H9 (cell line): ENCODE measurements around the gene KATNB1. TPM values are rescaled to one million over a fixed set of nuclear protein-coding genes. Genes with fewer than 3 reads are reported as not detected.

ENCODE experiments used
- DNase-seq: peaks from one replicate; pipeline ENCODE4 v3.0.0-alpha.2; 2017
- H2AFZ ChIP-seq: one replicate; pipeline ENCODE4 v1.6.1; 2013; ENCODE audit warnings: mild to moderate bottlenecking, low read length, control low read depth, moderate library complexity
- H2AK5ac ChIP-seq: 2 replicates; pipeline ENCODE4 v1.6.1; 2013; ENCODE audit warnings: low read length, control low read depth, mixed read lengths; ENCODE audit not compliant: insufficient read length
- H2BK120ac ChIP-seq: one replicate; pipeline ENCODE4 v1.6.1; 2013; ENCODE audit warnings: low read depth, mild to moderate bottlenecking, low read length, control low read depth, inconsistent platforms; ENCODE audit not compliant: poor library complexity, severe bottlenecking
- H2BK12ac ChIP-seq: 2 replicates; pipeline ENCODE4 v1.6.1; 2013; ENCODE audit warnings: low read length, control low read depth, mixed read lengths, low read depth; ENCODE audit not compliant: insufficient read length
- H2BK15ac ChIP-seq: 2 replicates; pipeline ENCODE4 v1.6.1; 2013; ENCODE audit warnings: low read depth, low read length, control low read depth
- H2BK20ac ChIP-seq: one replicate; pipeline ENCODE4 v1.6.1; 2013; ENCODE audit warnings: low read depth, mild to moderate bottlenecking, low read length, control low read depth, inconsistent platforms; ENCODE audit not compliant: poor library complexity, severe bottlenecking
- H2BK5ac ChIP-seq: 2 replicates; pipeline ENCODE4 v1.6.1; 2013; ENCODE audit warnings: low read length, control low read depth, mixed read lengths; ENCODE audit not compliant: insufficient read length
- H3K14ac ChIP-seq: 2 replicates; pipeline ENCODE4 v1.6.1; 2013; ENCODE audit warnings: low read length, control low read depth; ENCODE audit not compliant: insufficient read depth
- H3K18ac ChIP-seq: 2 replicates; pipeline ENCODE4 v1.6.1; 2013; ENCODE audit warnings: low read depth, mild to moderate bottlenecking, mixed read lengths, low read length, control low read depth; ENCODE audit not compliant: insufficient read length
- H3K23ac ChIP-seq: 2 replicates; pipeline ENCODE4 v1.6.1; 2013; ENCODE audit warnings: low read length, control low read depth, mixed read lengths, low read depth; ENCODE audit not compliant: insufficient read length
- H3K23me2 ChIP-seq: 2 replicates; pipeline ENCODE4 v1.6.1; 2013; ENCODE audit warnings: low read depth, mild to moderate bottlenecking, mixed read lengths, low read length, control low read depth; ENCODE audit not compliant: insufficient read length, poor library complexity, severe bottlenecking
- H3K27ac ChIP-seq: 2 replicates; pipeline ENCODE4 v1.5.1; 2013; ENCODE audit warnings: low read length, control low read depth, mixed read lengths, low read depth; ENCODE audit not compliant: insufficient read length
- H3K27me3 ChIP-seq: 2 replicates; pipeline ENCODE4 v1.6.1; 2013; ENCODE audit warnings: low read length, control low read depth, inconsistent platforms; ENCODE audit not compliant: insufficient read depth
- H3K4ac ChIP-seq: 2 replicates; pipeline ENCODE4 v1.6.1; 2013; ENCODE audit warnings: low read depth, mild to moderate bottlenecking, control low read depth, inconsistent platforms, low read length, moderate library complexity
- H3K4me1 ChIP-seq: 2 replicates; pipeline ENCODE4 v1.6.1; 2013; ENCODE audit warnings: low read length, control low read depth, inconsistent platforms; ENCODE audit not compliant: insufficient read depth
- H3K4me2 ChIP-seq: 2 replicates; pipeline ENCODE4 v1.6.1; 2013; ENCODE audit warnings: low read length, control low read depth, mixed read lengths; ENCODE audit not compliant: insufficient read length, insufficient read depth
- H3K56ac ChIP-seq: 2 replicates; pipeline ENCODE4 v1.6.1; 2013; ENCODE audit warnings: low read depth, mild to moderate bottlenecking, mixed read lengths, low read length, control low read depth; ENCODE audit not compliant: insufficient read length
- H3K79me1 ChIP-seq: 2 replicates; pipeline ENCODE4 v1.6.1; 2013; ENCODE audit warnings: low read depth, mild to moderate bottlenecking, moderate library complexity, low read length, control low read depth, inconsistent platforms; ENCODE audit not compliant: insufficient read depth, poor library complexity, severe bottlenecking
- H3K79me2 ChIP-seq: 2 replicates; pipeline ENCODE4 v1.6.1; 2013; ENCODE audit warnings: low read length, control low read depth, inconsistent platforms; ENCODE audit not compliant: insufficient read depth
- H3K9ac ChIP-seq: 2 replicates; pipeline ENCODE4 v1.6.1; 2013; ENCODE audit warnings: low read length, control low read depth, mixed read lengths; ENCODE audit not compliant: insufficient read length; ENCODE audit errors: extremely low read depth
- H3K9me3 ChIP-seq: one replicate; pipeline ENCODE4 v1.6.1; 2013; ENCODE audit warnings: low read depth, low read length, inconsistent platforms; ENCODE audit not compliant: control insufficient read depth
- H3T11ph ChIP-seq: one replicate; pipeline ENCODE4 v1.6.1; 2013; ENCODE audit warnings: mild to moderate bottlenecking, low read length, control low read depth, inconsistent platforms
- H4K20me1 ChIP-seq: one replicate; pipeline ENCODE4 v1.6.1; 2013; ENCODE audit not compliant: control insufficient read depth, insufficient read length, insufficient read depth
- H4K5ac ChIP-seq: 2 replicates; pipeline ENCODE4 v1.6.1; 2013; ENCODE audit warnings: low read depth, mild to moderate bottlenecking, mixed read lengths, low read length, control low read depth; ENCODE audit not compliant: insufficient read length
- H4K8ac ChIP-seq: replicated peaks from 2 replicates; pipeline ENCODE4 v1.6.1; 2013; ENCODE audit warnings: low read length, control low read depth, mixed read lengths, low read depth; ENCODE audit not compliant: insufficient read length
- H4K91ac ChIP-seq: 2 replicates; pipeline ENCODE4 v1.6.1; 2013; ENCODE audit warnings: low read depth, mild to moderate bottlenecking, moderate library complexity, mixed read lengths, low read length, control low read depth; ENCODE audit not compliant: insufficient read length
- H3K27ac Mint-ChIP-seq, 3 experiments: 2 replicates in 2 of 3; 3 replicates in 1 of 3; pipeline ENCODE4 v1.8.0; 2020 to 2021; ENCODE audit warnings: mixed read lengths in 3 of 3, mild to moderate bottlenecking in 1 of 3, moderate library complexity in 1 of 3
- H3K27me3 Mint-ChIP-seq: 2 replicates; pipeline ENCODE4 v1.8.0; 2021; ENCODE audit warnings: low read depth, mild to moderate bottlenecking, moderate library complexity, mixed read lengths
- H3K36me3 Mint-ChIP-seq, 3 experiments: 2 replicates in 2 of 3; 3 replicates in 1 of 3; pipeline ENCODE4 v1.8.0; 2020 to 2021; ENCODE audit warnings: low read depth in 3 of 3, mixed read lengths in 3 of 3; ENCODE audit not compliant: insufficient read depth in 1 of 3
- H3K4me1 Mint-ChIP-seq, 2 experiments: 2 replicates each; pipeline ENCODE4 v1.8.0; 2020; ENCODE audit warnings: mixed read lengths in 2 of 2
- H3K4me3 Mint-ChIP-seq, 2 experiments: 2 replicates in 1 of 2; 3 replicates in 1 of 2; pipeline ENCODE4 v1.8.0; 2020 to 2021; ENCODE audit warnings: mild to moderate bottlenecking in 2 of 2, mixed read lengths in 2 of 2, moderate library complexity in 1 of 2
- H3K9me3 Mint-ChIP-seq, 2 experiments: 2 replicates in 1 of 2; 3 replicates in 1 of 2; pipeline ENCODE4 v1.8.0; 2020; ENCODE audit warnings: mild to moderate bottlenecking in 2 of 2, mixed read lengths in 2 of 2, moderate library complexity in 1 of 2
- CTCF ChIP-seq: fragments of 200-600 bp; sonication (generic); conservative IDR thresholded peaks from 3 replicates; pipeline ENCODE4 v1.8.0; 2021; ENCODE audit warnings: antibody characterized with exemption, mild to moderate bottlenecking
- WGBS: extraction: QIAGEN DNeasy Blood & Tissue Kit; methylation state at CpG from one replicate; pipeline ENCODE4 v1.1.7; 2013; ENCODE audit warnings: missing lambda C conversion rate, low lambda C conversion rate, mixed read lengths; ENCODE audit not compliant: insufficient read length; ENCODE audit errors: extremely low coverage; 5-methylcytosine and 5-hydroxymethylcytosine counted together
- total RNA-seq: library from RNA; stranded (reverse); gene quantifications from 2 replicates; pipeline ENCODE4 v1.2.1, GENCODE V29; 2021

KATNB1 gene
- total RNA-seq, 1 experiment from 2014 or later, result 29.9 TPM

DNA sequence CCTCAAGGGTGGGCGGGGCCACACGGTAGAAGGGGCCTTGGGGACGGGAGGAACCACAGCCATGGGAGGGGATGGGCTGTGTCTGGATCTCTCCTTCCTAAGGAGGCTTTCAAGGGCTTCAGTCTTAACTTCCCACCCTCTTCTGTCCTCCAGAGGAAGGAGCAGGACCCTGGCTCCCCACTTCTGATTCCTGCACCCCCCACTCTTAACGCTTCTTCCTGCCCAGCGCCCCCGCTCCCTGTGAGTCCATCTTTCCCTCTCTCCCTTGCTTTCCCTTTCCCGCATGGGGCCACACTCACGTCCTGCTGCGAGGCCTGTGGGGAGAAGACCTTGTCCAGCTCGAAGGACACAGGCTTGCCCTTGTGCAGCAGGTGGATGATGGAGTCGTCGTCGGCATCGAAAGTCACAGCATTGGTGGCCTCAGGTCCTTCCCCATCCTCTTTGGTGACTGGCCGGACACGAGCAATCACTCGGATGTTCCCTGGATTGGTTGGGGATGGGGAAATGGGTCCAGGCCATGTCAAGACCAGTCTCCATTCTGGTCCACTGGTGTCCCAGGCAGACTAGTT lies 29.7 kb downstream of the KATNB1 start:
- H3K9me3 ChIP-seq, result no peaks in the 10 kb centered on the region
- H3K9me3 Mint-ChIP-seq, result no peaks in the 10 kb centered on the region
- no peak overlapping the region for H2AK5ac ChIP-seq
- no peak for DNase-seq
- H3K36me3 Mint-ChIP-seq, result no peaks in the 10 kb centered on the region
- no peak overlapping the region for H3K4me2 ChIP-seq
- peak overlapping the region in 1 of 3 experiments; percentile 88; a peak in 2 of 7 replicates for H3K27ac Mint-ChIP-seq
- H2BK15ac ChIP-seq, result no peak overlapping the region
- WGBS, result no CpG with 5 or more reads among the region's 17 CpGs
- H3K9ac ChIP-seq, result no peak overlapping the region
- no peak overlapping the region for H2BK20ac ChIP-seq
- peaks cover 3% of the 10 kb centered on the region for H4K20me1 ChIP-seq
- H3K18ac ChIP-seq, result no peak overlapping the region
- peaks cover 4% of the 10 kb centered on the region; the same call in 1 of the 2 replicates for H3K4me1 ChIP-seq
- no peak overlapping the region for H3K23ac ChIP-seq
- H2BK5ac ChIP-seq, result no peak overlapping the region
- no peak overlapping the region for H3K27ac ChIP-seq
- no peaks in the 10 kb centered on the region; the same call in 1 of the 2 replicates for H3K27me3 Mint-ChIP-seq
- no peak for TF ChIP-seq CTCF
- no peak overlapping the region for H3K4ac ChIP-seq
- no peak overlapping the region for H4K5ac ChIP-seq
- H2BK12ac ChIP-seq, result no peak overlapping the region
- H2AFZ ChIP-seq, result no peak overlapping the region
- H4K91ac ChIP-seq, result no peak overlapping the region
- H3K56ac ChIP-seq, result no peak overlapping the region
- H3T11ph ChIP-seq, result no peak overlapping the region
- no peak overlapping the region; a peak in 1 of 5 replicates for H3K4me3 Mint-ChIP-seq
- H3K23me2 ChIP-seq, result no peaks in the 10 kb centered on the region
- no peaks in the 10 kb centered on the region for H3K79me2 ChIP-seq
- H4K8ac ChIP-seq, result no peak overlapping the region
- no peaks in the 10 kb centered on the region for H3K79me1 ChIP-seq
- H3K27me3 ChIP-seq, result no peaks in the 10 kb centered on the region
- peak overlapping the region; percentile 6; the same call in 1 of the 2 replicates for H3K14ac ChIP-seq
- peaks cover 1 to 22% of the 10 kb centered on the region in 2 experiments for H3K4me1 Mint-ChIP-seq
- no peak overlapping the region for H2BK120ac ChIP-seq
